Measurements from ENCODE around the gene ZNF808.
A peak's percentile ranks its signal among the peaks of the same experiment; 100 is the strongest.
"Not testable (repeated sequence)": the region's sequence is repeated elsewhere in the genome, so short reads cannot be mapped to it uniquely, and the experiment has no call there.

Gene ZNF808

GRCh38 chr19:52600639-52601024 lies 73.2 kb downstream of the ZNF808 start:
- peaks cover 10% of the 10 kb centered on the region; the same call in 1 of the 2 replicates for H3K36me3 ChIP-seq (ENCODE audit: low read length)
- H3K9me2 ChIP-seq (replicated peaks; ENCODE audit: insufficient read depth, low read length), result no peaks in the 10 kb centered on the region
- H3K4me3 ChIP-seq (ENCODE audit: insufficient read depth, low read length, poor library complexity, severe bottlenecking), result peak overlapping the region; percentile 89
- H3K79me2 ChIP-seq (ENCODE audit: insufficient read depth, low read length), result peaks cover 42% of the 10 kb centered on the region
- no peaks in the 10 kb centered on the region for H3K9me3 ChIP-seq (ENCODE audit: insufficient read depth, low read length)
- H3K9ac ChIP-seq (ENCODE audit: low read length), result peak overlapping the region; percentile 88
- H3F3A ChIP-seq (ENCODE audit: insufficient read depth), result peaks cover 17% of the 10 kb centered on the region; the same call in 1 of the 2 replicates
- TF ChIP-seq CTCF (IDR thresholded peaks at IDR 0.05; ENCODE audit: insufficient read depth, low read length, poor library complexity, severe bottlenecking) (no peak), EZH2phosphoT487 (conservative IDR thresholded peaks at IDR 0.05; ENCODE audit: low read length) (no peak)
- peak overlapping the region; percentile 79 for H2AFZ ChIP-seq (ENCODE audit: low read depth, low read length, severe bottlenecking)
- H3K4me2 ChIP-seq (ENCODE audit: low read depth, low read length, poor library complexity, severe bottlenecking), result peak overlapping the region; percentile 72
- no peaks in the 10 kb centered on the region for H4K20me1 ChIP-seq (ENCODE audit: low read depth, low read length)
- no peaks in the 10 kb centered on the region for H3K27me3 ChIP-seq (ENCODE audit: low read length)
- no peak overlapping the region for H3K27ac ChIP-seq (ENCODE audit: low read depth, low read length)

- Histone ChIP-seq H4K20me1 (ENCODE audit: low read depth, low read length) (no peaks in the 10 kb centered on the region), H3K9me3 (ENCODE audit: insufficient read depth, low read length) (no peaks in the 10 kb centered on the region), H3K27ac (ENCODE audit: low read depth, low read length) (peak overlapping the region; percentile 30), H3K4me3 (ENCODE audit: insufficient read depth, low read length, poor library complexity, severe bottlenecking) (peak overlapping the region; percentile 89), H3K36me3 (ENCODE audit: low read length) (0 out of 2 replicates have a peak, but pooled peaks cover 5% of the 10 kb centered on the region), H3F3A (ENCODE audit: insufficient read depth) (peaks cover 17% of the 10 kb centered on the region; the same call in 1 of the 2 replicates), H3K9ac (ENCODE audit: low read length) (peak overlapping the region; percentile 88), H3K27me3 (ENCODE audit: low read length) (no peaks in the 10 kb centered on the region), H2AFZ (ENCODE audit: low read depth, low read length, severe bottlenecking) (peak overlapping the region; percentile 84), H3K4me2 (ENCODE audit: low read depth, low read length, poor library complexity, severe bottlenecking) (peak overlapping the region; percentile 72), H3K79me2 (ENCODE audit: insufficient read depth, low read length) (peaks cover 47% of the 10 kb centered on the region), H3K9me2 (replicated peaks; ENCODE audit: insufficient read depth, low read length) (no peaks in the 10 kb centered on the region)
- TF ChIP-seq CTCF (IDR thresholded peaks at IDR 0.05; ENCODE audit: insufficient read depth, low read length, poor library complexity, severe bottlenecking), result no peak
- no peak for TF ChIP-seq EZH2phosphoT487 (conservative IDR thresholded peaks at IDR 0.05; ENCODE audit: low read length)
These were observed 73.8 kb downstream of the ZNF808 start for GRCh38 chr19:52601025-52601973.

GRCh38 chr19:52601974-52602366 lies 74.5 kb downstream of the ZNF808 start:
- H3K36me3 ChIP-seq (ENCODE audit: low read length), result not testable (repeated sequence)

GRCh38 chr19:52602941-52603340 lies 75.5 kb downstream of the ZNF808 start:
- Histone ChIP-seq H3F3A (ENCODE audit: insufficient read depth) (peaks cover 17% of the 10 kb centered on the region; the same call in 1 of the 2 replicates), H3K9me3 (ENCODE audit: insufficient read depth, low read length) (no peaks in the 10 kb centered on the region), H3K4me2 (ENCODE audit: low read depth, low read length, poor library complexity, severe bottlenecking) (no peak overlapping the region), H3K36me3 (ENCODE audit: low read length) (no peaks in the 10 kb centered on the region), H3K27ac (ENCODE audit: low read depth, low read length) (no peak overlapping the region), H3K27me3 (ENCODE audit: low read length) (no peaks in the 10 kb centered on the region), H3K9ac (ENCODE audit: low read length) (no peak overlapping the region), H3K4me3 (ENCODE audit: insufficient read depth, low read length, poor library complexity, severe bottlenecking) (no peak overlapping the region), H2AFZ (ENCODE audit: low read depth, low read length, severe bottlenecking) (no peak overlapping the region), H3K9me2 (replicated peaks; ENCODE audit: insufficient read depth, low read length) (no peaks in the 10 kb centered on the region), H4K20me1 (ENCODE audit: low read depth, low read length) (no peaks in the 10 kb centered on the region), H3K79me2 (ENCODE audit: insufficient read depth, low read length) (peaks cover 62% of the 10 kb centered on the region)
- TF ChIP-seq CTCF (IDR thresholded peaks at IDR 0.05; ENCODE audit: insufficient read depth, low read length, poor library complexity, severe bottlenecking), result no peak
- TF ChIP-seq EZH2phosphoT487 (conservative IDR thresholded peaks at IDR 0.05; ENCODE audit: low read length), result no peak

More at GRCh38 chr19:52601974-52602366, 74.5 kb downstream of the ZNF808 start:
- H3F3A ChIP-seq (ENCODE audit: insufficient read depth), result peaks cover 17% of the 10 kb centered on the region; the same call in 1 of the 2 replicates
- H3K79me2 ChIP-seq (ENCODE audit: insufficient read depth, low read length), result peaks cover 53% of the 10 kb centered on the region
- not testable (repeated sequence) for H3K9me3 ChIP-seq (ENCODE audit: insufficient read depth, low read length); H3K27me3 ChIP-seq (ENCODE audit: low read length); H3K9me2 ChIP-seq (replicated peaks; ENCODE audit: insufficient read depth, low read length); H4K20me1 ChIP-seq (ENCODE audit: low read depth, low read length)
- peak overlapping the region; percentile 72 for H3K4me2 ChIP-seq (ENCODE audit: low read depth, low read length, poor library complexity, severe bottlenecking)
- peak overlapping the region; percentile 84 for H2AFZ ChIP-seq (ENCODE audit: low read depth, low read length, severe bottlenecking)
- peak overlapping the region; percentile 89 for H3K4me3 ChIP-seq (ENCODE audit: insufficient read depth, low read length, poor library complexity, severe bottlenecking)
- peak overlapping the region; percentile 88 for H3K9ac ChIP-seq (ENCODE audit: low read length)
- peak overlapping the region; percentile 30 for H3K27ac ChIP-seq (ENCODE audit: low read depth, low read length)

Data from SU-DHL-6 (cell line).